ENCODE measurements around the gene SLC23A1.
A peak's percentile ranks its signal among the peaks of the same experiment; 100 is the strongest.

Gene SLC23A1

DNA sequence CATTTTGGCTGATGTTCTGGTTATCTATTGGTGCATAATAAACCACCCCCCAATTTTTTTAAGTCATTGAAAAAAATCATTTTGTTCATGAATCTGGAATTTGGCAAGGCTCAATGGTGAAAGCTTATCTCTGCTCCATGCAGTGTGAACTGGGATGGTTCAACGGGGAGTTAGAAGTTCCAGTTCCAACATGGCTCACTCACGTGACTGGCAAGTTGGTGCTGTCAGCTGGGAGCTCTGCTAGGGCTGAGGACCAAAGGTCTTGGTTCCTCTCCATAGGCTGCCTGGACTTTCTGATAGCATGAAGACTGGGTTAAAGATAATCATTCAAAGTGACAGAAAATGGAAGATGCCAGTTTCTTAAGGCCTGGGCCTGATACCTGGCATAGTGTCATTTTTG, 23.9 kb upstream of the SLC23A1 start:
- no peak for DNase-seq

DNA sequence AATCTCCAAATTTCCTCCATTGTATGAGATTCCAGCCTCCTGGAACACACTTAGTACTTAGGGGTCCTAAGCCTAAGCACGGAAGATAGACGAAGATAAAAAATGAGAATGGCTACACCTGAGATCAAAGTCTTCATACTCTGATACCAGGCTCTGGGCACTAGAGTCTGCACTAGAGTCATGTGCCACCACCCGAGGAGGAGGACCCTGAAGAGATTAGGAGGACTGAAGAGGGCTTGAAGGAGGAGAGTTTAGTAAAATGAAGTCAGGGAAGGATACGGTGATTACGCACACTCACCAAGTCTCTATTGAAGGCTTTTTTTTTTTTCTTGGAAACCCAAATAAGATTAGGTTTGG, 21.4 kb upstream of the SLC23A1 start:
- no peak for DNase-seq

DNA sequence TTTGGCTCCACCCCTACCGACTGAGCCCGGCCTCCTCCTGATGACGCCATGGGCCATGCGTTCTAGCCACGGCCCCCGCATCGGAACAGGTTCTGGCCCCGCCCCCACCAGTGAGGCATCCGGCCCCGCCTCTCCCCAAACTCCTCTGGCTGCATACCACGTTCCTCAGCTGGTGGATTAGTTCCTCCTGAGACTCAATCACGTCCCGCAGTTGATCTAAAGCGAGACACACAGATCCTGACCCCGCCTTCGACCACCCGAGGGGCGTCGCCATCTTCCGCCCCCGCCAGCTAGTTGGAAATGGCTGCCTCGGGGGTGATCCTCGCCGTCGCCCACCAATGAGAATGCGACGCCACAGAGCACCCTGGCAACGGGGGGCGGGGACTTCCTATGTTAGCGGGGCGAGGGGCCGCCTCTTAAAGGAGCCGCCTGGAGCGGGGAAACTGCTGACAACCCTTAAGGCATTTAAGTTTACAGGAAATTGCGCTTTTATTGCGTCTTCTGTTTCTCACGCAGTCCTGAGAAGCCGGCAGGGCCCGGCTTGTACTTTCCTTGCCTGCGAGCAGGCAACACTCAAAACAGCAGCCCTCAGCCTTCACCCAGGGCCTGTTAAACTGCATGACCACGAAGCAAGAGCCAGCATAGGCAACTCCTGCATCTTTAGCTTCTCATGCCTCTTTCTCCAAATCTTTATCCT, 20.8 kb upstream of the SLC23A1 start, which contains the start of gene SPATA24:
TSS of gene SPATA24 (minus strand) at position 303 of the 697 bp plus-strand sequence. CDS start at position 274, 29 bp downstream.
- DNase-seq: peak; percentile 97

DNA sequence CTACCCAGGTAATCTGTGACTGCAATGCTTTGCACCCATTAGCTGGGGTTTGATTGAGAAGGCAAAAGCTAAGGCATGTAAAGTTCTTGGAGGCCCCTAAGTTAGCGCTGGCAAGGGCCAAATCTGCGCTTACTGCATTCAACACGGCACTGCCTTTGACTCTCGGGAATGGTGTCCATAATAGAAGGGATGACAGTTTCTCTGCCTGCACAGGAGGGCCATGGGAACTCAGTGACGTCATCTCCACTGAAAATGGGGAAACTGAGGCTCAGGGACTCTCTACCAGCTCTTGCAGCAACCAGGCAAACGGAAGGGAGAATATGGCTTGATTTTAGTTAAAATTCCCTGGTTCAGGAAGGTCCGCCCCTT, 20.3 kb upstream of the SLC23A1 start:
- DNase-seq: no peak

DNA sequence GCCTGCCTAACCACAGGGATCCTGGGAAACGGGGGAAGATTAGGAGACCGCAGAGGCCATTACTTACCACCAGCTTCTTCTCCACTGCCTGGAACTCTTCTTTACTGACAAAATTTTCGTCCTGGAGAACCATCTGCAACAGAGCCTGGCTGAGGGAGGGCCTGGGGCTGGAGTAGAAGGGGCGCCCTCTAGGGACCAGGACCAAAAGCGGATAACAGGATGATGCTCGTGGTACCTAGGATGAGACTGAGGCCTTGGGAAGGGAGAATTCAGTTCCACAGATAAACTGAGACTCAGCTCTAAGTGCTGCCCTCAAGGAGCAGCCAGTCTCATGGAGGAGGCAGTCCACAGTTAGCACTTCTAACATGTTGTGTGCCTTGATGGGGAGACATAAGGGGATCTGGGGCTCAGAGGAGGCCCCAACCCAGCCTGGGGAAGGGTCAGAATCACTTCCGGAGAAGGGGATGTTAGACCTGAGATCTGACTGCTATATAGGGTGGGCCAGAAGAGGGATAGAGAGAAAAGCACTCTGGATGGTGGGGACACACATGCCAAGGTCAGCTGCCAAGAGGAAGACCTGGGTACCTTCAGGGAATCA, 19.6 kb upstream of the SLC23A1 start:
- no peak for DNase-seq

DNA sequence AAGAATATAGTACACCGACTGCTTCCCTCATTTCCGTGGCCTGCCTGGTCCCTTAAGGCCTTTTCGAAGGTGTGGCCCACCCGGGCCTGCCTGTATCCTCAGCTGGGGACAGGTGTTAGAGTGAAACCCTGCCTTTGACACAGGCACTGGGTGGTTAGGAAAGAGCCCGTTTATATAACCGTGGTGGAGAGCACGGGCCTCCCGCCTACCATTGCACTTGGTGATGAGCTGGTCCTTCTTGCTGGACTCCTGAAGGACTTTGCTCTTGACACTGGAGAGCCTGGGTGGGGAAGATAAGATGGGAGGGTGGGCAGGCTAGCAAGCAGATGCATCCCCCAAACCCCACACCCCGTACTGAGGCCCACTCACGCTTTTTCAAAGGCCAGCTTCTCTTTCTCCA, 18.4 kb upstream of the SLC23A1 start:
- no peak for DNase-seq

DNA sequence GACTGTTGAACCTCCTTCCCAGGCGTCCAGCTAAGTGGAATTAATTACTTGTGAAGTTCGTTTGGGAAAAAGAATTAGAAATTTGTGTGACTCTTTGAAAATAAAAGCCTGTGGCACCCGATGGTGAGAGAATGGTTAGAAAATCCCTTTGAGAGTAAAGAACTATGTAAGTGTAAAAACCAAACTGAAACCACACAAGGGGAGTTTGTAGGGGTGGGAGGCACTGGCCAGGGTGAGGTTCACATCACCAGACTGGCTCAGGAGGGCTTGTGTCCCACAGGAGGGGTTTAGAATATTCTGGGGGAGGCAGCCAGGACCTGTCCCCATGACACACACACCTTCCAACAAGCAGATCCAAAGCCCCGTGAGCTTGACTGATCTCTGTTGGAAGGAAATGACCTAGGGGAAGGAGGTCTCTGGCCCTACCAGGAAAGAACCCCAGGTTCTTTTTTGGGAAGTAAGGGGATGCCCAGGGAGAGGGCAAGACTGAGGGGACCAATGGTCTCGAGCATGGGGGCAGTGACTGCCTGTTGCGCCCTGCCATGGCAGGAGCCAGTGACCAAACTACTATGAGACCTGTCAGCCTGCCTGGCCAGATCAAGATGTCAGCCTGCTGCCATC, 16.5 kb upstream of the SLC23A1 start:
- DNase-seq: no peak

DNA sequence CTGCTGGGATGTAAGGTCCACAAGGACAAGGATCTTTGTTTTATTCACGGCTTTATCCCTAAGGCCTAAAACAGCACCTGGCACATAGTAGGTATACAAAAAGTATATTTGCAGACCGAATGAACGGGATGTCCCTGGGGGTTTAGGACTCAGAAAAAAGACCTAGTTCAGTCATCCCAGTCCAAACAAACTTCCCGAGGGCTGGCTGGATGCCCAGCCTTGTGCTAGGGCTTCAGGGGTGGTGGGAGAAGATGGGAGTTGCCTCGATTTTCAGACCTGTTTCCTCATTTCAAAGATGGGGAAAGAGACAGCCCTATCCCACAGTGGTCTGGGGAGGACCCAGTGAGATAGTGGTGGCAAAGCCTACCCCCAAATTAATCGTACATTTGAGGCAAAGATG, 14.8 kb upstream of the SLC23A1 start:
- DNase-seq: peak; percentile 47

DNA sequence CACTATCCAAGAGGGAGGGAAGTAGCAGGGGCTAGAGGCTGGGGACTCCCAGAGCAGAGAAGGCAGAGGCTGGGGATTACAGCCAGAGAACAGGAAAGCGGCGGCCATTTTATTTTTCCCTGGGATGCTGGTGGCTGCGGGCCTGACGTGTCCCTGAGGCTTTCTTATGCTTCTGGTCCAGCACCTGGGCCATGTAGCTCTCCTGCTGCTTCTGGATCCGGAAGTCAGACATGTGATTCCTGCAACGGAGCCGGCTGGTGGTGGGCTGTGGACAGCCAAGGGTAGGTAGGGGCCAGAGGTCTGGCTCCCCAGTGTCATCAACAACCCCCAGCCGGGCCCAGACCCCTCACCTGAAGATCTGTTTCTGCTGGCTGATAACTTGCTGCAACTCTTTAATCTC, 13.6 kb upstream of the SLC23A1 start:
- no peak for DNase-seq

DNA sequence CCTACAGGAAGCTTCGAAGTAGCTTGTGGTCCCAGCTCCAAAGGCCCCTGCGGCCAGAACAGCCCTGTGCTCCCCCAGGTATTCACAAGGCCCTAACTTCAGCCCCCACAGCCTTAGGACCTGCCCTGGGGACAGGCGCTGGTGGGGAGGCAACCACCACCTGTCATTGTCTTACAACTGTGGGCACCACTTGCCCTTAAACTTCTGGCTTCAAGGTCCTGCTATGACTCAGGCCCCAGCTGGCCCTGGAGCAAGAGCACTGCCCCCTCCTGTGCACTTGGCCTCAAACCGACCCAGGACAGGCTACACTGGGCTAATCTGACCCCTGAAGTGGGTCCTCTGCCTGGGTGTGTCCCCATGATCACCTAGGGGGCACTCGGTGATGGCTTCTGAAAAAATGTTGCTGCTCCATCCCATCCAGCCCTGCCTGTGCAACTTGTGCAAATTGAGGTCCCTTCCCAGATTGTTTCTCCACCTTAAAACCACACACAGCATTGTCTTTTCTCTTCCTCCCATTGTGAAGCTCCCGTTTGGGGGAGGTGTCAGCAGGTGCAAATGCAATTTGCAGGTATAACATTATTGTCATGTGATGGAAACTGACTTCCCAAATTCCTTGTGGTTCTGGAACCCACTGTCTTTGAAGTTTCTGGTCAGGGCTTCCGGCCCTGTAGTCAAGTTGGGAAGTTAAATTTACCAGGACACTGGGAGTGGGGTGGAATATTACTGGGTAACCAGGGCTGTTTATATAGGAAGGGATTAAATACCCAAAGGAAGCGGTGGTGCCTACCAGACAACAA, 12.9 kb upstream of the SLC23A1 start:
- no peak for DNase-seq

DNA sequence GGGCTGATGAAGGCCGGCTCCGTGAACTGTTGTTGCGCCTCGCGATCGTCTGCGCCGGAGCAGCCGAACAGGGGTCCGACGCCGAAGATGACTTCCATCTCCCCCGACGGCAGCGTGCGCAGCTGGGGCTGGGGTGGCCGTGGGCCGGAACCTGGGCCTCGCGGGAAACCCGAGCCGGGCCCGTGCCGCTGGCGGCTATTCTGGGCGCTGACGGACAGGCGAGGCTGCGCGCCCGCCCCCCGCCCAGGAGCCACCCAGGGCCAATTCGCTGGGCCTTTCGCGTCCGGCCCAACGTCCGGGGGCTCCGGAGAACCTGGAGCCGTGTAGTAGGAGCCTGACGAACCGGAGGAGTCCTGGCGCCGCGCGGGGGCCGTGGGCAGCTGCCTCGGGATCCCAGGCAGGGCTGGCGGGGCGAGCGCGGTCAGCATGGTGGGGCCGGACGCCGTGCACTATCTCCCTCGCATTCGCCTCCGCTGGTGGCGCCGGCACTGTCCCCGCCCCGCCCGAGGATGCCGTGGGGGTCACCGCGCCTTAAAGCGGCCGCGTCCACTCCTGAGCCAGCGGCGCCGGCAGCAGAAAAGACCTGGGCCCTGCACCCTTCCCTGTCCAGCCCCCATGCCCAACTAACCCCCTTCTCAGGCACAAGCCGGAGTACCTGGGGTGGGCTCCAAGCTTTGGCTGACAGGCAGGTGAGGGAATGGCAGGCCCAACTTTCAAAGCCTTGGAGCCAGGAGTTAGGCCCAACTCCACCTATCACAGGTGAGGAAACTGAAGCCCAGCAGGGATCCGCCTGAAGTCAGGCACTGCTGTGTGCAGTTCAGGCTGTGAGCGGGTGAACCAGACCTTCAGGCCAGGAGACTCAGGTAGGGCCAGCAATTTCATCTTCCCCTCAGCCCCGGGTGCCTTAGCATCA, 11.8 kb upstream of the SLC23A1 start, which contains the start of gene PROB1:
TSS of gene PROB1 (minus strand) at position 451 of the 913 bp plus-strand sequence. CDS start at position 428, 23 bp downstream.
- DNase-seq: no peak

DNA sequence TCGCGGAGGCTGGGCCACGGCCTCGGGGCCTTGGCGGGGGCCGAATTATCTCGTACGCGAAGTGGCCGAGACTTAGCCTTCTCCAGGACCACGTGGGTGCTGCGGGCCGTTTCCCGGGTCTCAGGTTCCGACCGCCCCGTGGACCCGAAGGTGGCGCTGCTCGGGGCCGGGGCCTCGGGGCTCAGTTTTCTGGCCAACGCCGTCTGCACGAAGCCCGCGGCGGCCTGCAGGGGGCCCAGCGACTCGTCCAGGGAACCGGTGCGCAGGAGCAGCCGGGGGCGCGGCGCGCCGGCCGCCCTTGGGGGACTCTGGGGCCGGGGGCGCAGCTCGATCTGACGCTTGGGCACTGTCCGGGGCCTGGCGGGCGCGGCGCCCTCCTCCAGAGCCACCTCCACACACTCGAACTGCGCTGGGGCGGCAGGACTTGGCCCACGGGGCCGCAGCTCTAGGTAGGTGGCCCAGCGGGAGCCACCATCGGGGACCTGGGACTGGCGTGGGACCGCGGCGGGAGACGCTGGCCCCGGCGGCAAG, 11.1 kb upstream of the SLC23A1 start:
- DNase-seq: no peak

DNA sequence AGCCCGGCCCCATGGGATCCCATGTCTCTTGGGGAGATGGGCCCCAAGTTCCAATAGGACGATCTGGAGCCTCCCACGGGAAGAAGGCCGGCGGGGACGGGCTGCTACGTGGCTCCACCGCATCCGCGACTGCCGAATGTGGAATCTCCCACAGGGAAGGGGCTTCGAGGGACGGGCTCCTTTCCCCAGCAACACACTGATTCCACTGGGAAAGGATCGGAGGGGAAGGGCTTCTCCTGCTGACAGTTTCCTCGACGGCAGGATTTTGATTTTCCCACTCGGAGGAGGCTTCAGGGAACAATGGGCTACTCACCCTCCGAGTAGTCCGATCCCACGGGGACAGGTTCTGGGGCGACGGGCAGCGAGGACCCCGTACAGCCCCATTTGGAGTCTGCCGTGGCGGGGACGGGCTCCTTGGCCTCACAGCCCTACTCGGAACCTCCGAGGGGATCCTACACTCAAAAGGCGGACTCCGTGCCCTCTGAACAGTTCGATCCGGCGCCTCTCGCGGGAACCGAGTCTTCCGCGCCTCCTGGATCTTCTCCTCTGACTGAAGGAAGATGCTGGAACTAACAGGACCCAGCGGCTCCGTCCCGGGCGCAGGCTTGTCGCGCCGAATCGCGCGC, 10.5 kb upstream of the SLC23A1 start:
- DNase-seq: no peak

DNA sequence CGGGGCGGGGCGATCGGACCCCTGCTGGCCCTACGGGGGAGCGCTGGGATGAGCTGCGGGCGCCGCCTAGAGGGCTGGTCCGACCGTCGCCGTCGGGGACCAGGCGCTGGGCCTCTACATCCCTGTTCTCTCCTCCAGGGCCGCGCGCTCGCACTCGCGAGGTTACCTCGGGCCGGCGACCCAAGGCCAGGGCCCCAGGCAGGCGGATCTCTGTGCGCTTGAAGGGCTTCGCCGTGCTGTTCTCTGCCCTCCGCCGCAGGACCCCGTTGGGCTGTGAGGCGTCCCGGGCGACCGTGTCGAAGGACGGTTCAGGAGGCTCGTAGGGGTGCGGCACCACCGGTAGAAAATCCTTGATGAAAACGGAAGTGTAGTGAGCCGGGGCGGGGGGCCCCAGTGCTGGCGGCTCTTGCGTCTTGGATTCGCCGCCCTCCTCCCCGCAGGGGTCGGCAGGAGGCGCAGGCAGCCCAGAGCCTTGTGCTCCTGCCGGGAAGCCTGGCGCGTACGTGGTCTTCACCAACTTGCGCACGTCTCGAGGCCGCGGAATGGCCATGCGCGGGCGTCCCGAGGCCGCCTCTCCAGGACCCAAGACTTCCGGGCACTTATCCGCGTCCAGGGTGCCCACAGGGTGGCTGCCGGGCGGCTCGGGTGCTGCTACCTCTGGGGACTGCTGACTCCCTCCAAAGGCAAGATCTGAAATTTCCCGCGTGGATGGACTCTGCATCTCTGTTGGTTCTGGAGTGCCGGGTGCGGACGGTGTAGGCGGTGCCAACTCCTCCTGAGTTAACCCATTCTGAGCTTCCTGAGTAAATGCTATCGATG, 9.8 kb upstream of the SLC23A1 start:
- peak; percentile 64 for DNase-seq

DNA sequence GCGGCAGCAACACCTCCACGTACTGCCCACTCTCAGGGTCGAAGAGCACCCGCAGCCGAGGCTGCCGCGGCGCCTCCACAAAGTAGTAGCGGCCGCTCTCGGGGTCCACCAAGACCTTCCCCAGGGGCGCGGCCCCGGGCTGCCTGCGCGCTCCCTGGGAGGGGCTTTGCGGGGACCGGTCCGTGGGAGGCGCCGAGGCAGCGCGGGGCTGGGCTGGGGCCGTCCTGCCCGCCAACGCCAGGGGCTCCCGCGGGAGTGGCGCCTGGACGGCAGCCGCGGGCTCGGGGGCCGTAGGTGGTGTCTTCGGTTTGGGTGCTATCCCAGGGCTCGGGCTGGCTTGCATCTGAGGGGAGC, 9.2 kb upstream of the SLC23A1 start:
- DNase-seq: no peak

DNA sequence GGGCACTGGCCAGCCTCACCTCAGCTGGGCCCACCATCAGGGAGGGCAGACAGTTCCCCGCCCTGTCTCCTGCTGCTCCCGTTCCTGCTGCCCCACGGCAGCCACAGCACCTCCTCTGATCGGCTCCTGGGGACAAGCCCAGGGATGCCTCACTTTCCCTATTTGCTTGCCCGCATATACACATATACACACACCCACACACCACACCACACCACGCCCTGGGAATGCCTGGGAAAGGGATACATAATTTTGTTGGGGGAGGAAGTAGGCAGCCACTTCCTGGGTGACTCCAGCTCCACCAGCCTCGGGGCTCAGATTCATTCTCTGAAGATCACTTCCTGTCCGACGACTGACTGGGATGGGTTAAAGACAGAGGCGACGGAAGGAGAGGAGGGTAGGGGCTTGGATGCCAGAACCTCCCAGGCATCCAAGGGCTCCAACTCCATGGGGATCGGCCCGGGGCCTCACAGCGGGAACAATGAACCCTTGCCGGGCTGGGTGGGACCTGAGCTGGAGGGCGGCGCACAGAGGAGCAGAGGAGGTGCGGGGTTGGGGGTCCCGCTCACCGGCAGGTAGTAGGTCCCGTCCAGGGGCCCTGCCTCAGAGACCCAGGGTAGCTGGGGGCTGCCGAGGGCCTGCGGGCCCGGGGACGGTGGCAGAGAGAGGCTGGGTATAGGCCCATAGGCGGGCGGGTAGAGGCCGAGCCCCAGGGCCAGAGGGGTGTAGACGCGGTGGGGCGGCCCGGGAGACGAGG, 8.7 kb upstream of the SLC23A1 start:
- peak; percentile 58 for DNase-seq

DNA sequence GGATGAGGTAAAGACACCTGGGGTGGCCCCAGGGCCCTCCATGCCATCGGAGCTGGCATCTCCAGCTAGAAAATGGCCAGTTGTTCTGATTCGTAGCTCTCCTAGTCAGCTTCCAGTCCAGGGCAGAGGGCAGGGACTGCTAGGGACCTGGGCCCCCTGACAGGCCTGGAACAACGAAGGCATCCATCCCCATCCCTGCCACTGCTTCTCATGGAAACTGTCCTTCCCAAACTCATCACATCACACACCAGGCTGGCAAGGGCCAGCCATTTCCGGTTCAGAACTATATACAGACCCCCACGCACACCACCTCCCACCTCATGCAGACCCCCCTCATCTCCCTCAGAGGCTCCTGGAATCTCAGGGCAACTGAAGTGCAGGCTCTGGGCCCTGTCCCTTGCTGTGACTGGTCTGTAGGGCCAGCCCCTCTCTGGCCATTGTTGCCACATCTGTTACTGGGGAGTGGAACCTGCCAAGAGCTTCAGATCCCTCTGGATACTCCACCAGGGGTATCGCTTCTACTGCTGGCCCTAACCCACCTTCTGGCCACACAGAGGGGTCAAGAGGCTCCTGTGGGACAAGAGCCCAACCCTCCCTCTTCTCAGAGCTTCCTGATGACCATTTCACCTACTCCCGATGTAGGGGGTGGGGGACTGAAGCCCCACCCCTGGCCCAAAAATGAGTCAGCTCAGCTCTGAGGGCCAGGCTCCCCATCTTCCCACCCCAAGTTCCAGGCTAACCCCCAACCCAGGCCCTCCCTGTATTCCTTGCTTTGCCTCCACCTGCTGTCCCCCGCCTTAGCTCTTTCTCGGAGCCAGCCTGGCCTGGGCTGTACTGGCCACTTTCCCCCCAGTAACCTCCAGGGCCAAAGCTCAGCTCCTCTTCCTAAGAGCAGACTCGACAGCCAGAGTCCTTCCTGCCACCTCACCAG, 7.8 kb upstream of the SLC23A1 start:
- no peak for DNase-seq
